Retinal pigment epithelial cell (primary cell): Measurements from ENCODE around the gene FMN1.

Experiments used
- DNase-seq: peaks from one replicate; pipeline ENCODE4 v3.0.0-alpha.2; 2010; ENCODE audit warnings: low read depth
- H3K4me3 ChIP-seq: 2 replicates; pipeline ENCODE4 v1.5.1; 2011; ENCODE audit warnings: mild to moderate bottlenecking, low read length, control low read depth, moderate library complexity
- CTCF ChIP-seq: conservative IDR thresholded peaks from 2 replicates; pipeline ENCODE4 v1.5.1; 2011; ENCODE audit warnings: low read depth, low read length, control low read depth, inconsistent platforms

Gene FMN1

DNA sequence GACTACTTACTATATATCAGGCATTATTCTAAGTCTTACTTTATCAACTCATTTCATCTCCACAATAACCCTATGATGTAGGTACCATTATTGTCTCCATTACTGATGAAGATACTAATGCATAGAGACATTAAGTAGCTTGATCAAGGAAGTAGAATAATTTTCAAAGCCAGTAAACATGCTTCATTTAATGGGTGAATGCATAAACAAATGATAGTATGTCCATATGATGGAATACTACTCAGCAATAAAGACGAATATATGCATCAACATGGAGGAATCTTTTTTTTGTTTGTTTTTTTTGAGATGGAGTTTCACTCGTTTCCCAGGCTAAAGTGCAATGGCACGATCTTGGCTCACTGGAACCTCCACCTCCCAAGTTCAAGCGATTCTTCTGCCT lies 184.9 kb downstream of the FMN1 start:
- no peak for DNase-seq
- no peak for TF ChIP-seq CTCF
- no peak overlapping the region for H3K4me3 ChIP-seq

- H3K4me3 ChIP-seq, result no peak overlapping the region
- TF ChIP-seq CTCF, result no peak
- DNase-seq, result no peak
Observed at GRCh38 chr15:33009026-33009425, 185.5 kb downstream of the FMN1 start.

DNA sequence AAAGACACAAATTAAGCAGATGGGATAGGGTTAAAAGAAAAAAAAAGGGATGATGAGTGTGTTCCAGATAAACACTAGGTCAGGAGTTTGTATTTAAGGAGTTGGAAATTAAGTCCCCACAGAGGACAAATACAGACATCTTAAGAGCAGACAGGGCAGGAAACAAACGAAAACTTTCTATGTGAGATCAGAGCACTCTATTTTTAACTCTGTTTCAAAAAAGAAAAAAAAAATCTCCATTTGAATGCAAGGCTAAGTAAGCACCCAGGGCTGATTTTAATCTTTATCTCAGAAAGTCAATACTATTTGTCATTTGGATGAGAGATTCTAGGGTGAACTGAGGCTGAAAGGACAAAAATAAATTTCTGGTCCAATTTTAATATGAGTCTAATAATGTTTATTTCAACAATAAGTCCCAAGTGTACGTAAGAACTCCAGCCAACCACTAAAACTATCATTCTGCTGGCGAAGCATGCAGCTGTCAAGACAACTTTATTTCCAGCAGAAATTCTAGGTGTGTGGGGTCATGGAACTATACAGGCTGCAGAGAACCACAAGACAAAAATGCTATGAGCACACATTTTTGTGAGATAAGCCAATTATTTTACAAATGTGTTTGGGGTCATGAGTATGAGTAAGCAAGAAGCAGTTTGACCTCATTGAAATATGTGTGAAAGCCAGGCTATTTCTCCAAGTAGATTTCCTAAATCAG lies 186.1 kb downstream of the FMN1 start:
- peak overlapping the region; percentile 15 for H3K4me3 ChIP-seq
- no peak for TF ChIP-seq CTCF
- DNase-seq, result peak; percentile 97

DNA sequence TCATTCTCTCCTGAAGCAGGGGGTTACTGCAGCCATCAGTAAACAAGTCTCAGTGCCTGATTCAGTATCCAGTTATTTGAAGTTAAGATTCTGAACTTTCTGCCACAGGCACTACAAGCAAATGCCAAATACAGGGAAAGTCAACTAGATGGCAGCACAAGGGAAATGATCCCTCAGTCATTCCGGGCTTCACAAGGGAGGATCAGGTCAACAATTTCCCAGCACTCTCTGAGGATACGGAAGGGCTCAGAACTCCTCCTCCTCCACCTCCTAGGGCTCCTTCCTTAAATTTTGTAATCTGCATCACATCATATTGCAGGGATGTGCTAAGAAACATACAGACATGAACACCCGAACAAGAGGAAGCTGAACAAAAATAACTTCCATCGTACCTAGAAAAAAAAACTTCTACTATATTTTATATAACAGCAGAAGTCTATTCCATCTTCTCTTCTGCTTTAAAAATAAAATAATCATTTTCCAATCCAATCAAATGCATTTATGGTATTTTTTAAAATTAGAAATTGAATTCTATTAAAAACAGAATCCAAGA lies 187.1 kb downstream of the FMN1 start:
- TF ChIP-seq CTCF, result peak; percentile 60
- no peak overlapping the region for H3K4me3 ChIP-seq
- peak; percentile 75 for DNase-seq

- no peak overlapping the region for H3K4me3 ChIP-seq
- TF ChIP-seq CTCF, result no peak
- DNase-seq, result no peak
Observed at GRCh38 chr15:33005582-33005981, 188.9 kb downstream of the FMN1 start.

DNA sequence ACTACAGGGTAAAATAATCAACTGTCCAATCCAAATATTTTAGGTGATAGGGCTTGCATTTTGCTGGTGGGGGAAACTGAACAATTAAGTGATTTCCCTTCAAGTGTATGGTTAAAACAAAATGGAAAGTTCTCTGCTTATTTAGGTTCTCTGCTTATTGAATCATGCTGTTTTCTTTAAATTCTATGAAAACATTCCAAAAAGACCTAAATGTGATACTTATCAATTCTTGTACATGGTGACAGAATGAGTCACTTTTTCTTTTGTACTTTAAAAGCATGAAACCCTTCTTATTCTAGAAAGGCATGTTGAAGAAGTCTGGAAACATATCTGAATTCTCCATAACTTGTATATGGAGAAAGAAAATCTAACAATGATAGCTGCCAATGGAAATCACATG lies 192.6 kb downstream of the FMN1 start:
- H3K4me3 ChIP-seq, result no peak overlapping the region
- no peak for TF ChIP-seq CTCF
- no peak for DNase-seq
